ENCODE data around the gene DLG5.
A peak's percentile ranks its signal among the peaks of the same experiment; 100 is the strongest.

The DLG5 gene

DNA sequence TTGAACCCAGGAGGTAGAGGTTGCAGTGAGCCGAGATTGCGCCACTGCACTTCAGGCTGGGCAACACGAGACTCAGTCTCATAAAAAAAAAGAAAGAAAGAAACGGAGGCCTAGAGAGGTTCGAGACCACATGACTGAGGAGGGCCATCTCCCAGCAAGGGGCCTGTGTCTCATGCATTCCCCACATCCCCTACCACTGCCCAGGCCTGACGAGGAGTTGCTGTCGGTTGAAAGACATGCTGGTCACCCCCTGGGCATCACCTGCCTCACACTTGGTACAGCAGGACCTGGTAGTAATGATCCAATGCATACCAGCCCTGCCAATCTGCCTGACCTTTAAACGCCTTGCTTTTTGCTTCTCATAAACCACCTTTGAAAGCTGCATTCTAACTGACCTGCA is 85.9 kb downstream of the DLG5 start:
- DNase-seq = no peak

DNA sequence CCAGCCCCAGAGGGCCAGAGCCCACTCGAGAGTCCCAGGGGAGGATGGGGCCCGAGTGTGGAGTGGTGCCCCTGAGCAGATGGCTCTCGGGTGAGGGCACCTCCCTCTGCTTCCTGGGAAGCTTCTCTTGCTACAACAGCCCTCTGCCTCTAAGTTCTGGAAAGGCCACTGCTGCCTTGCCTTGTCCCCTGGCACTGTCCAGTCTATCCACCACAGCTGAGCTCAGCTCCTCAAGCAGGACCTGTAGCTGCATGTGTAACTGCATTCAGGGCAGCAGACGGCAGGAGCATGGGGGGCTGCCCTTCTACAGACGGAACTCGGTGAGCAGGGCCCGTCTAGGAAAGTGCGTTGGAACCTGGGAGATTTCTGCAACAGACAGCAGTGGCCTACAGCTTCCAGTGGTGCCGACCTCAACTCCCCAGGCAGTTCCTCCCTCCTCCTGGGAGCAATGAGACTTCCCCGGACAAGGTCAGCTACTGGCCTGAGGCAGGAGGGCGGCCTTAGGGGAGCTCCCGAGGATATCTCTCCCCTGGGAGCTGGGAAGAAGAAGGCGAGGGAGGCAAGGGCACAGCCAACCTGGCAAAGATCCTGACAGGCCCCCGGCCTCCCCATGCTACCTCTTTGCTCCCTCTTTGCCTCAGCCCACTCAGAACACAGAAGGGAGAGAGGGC is 88.5 kb downstream of the DLG5 start:
- DNase-seq = no peak

GRCh38 chr10:77837248-77837924 is 89.2 kb downstream of the DLG5 start:
- DNase-seq = no peak

- DNase-seq = peak; percentile 6
Measured at GRCh38 chr10:77836299-77836820, 90.2 kb downstream of the DLG5 start.

DNA sequence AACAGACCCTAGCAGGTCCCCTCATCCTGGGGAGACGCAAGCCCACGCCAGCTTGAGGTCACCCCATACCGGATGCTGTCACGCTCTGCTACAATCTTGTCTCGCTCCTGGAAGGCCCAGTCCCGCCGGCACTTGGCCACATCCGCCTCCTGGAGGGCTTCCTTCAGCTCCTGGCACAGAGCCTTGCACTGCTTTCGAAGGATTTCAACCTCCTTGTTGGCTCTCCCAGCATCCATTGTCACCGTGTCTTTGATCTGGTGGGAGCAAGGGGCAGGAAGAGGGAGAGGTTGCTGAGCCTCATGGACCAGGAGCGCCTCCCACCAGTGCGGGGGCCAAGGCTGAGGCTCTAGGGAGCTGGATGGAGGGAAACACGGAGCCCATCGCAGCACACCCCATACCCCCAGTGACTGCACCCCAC is 90.9 kb downstream of the DLG5 start:
- DNase-seq = no peak

DNA sequence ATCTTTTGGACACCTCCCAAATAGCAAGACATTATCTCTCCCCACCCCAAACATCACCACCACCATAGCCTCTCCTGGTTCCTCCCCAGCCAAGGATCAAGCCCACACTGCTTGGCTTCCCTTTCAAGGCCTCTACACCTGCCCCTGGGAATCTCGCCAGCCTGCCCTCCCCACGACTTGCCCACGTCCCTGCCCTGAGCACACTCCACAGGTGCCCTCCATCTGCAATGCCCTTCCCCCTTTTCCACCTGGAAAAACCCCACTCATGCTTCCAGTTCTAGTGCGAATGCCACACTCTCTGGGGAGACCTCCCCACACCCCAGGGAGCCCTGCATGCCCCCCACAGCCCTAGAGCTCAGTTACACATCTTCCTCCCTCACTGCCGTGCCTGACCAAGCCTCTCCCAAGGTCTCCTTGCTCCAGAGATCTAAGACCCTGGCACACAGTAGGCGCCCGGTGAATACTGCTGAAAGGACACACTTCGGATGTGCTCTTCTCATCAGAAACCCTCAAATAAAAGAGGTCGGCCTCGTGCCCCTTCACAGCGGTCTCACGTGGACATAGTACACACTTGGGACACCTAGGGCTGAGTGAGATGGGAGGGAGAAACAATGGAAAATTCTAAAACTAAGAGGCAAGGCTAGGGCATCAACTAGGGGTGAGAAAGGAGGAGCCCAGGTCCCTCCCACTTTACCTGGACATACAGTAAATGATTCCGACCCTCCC is 91.4 kb downstream of the DLG5 start:
- DNase-seq = no peak

DNA sequence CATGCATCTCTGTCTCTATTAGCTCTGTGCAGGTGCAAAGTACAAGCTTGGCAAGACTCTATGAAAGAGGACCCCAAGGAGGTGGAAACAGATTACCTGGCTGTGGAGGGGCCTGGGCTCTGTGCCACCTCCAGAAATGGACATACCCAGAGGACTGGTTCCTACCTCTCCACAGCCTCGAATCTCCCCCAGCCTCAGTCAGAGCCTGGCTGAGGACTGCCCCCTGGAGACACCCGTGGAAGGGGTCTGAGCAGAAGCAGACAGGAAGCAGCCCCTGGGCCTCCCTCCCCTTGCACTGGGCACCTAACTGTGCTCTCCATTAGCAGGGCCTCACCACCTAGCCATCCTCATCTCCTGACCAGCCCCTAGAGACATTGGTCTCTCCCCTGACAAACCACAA is 92.0 kb downstream of the DLG5 start:
- no peak for DNase-seq

DNA sequence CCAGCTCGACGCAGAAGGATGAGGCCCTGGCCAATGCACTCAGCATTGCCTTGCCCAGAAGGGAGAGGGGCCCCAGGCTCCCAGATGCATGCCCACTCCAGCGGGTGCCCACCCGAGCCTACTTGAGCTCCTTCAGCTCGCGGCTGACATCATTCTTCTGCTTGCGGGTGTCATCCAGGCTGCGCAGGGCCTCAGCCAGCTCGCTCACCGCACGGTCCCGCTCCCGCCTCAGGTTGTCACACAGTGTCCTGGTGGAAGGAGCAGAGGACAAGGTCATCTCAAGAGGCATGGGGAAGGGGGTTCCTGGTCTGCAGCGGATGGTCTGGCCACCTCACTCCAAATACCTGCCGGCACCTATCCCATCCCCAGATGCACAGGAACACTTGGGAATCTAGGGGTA is 92.8 kb downstream of the DLG5 start:
- no peak for DNase-seq

GRCh38 chr10:77833225-77833624 is 93.3 kb downstream of the DLG5 start:
- no peak for DNase-seq

DNA sequence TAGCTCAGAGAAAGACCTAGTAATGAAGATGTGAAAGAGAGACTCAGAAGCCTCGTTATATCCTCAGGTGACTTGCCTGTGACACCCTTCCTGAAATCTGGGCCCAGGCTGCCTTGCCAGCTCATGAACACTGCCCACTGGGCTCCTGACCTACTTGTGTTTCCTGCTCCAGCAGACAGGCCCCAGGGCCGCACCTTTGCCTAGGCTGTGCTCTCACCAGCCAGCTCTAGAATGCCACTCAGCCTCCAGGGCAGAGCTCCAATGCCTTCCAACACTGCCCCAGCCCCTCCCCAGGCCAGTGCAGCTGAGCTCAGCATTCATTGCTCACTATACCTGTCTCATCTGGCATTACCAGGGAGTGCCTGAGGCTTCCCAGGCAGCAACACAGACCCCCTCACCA is 94.3 kb downstream of the DLG5 start:
- no peak for DNase-seq

- no peak for DNase-seq
Measured at GRCh38 chr10:77829356-77829755, 97.2 kb downstream of the DLG5 start.

DNA sequence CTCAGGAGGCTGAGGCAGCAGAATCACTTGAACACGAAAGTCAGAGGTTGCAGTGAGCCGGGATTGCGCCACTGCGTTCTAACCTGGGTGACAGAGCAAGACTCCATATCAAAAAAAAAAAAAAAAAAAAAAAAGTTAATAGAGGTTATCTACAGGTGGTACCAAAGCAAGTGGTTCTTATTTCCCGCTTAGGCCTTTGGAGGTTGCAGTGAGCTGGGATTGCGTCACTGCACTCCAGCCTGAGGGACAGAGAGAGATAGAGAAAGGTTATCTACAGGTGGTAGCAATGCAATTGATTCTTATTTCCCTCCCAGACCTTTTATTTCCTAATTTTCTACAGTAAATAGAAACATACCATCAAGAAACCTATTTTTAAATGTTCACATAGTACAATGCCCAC is 98.2 kb downstream of the DLG5 start:
- no peak for DNase-seq

GRCh38 chr10:77827366-77827765 is 99.2 kb downstream of the DLG5 start:
- DNase-seq = no peak

- no peak for DNase-seq
Measured at GRCh38 chr10:77825965-77826364, 100.6 kb downstream of the DLG5 start.

DNA sequence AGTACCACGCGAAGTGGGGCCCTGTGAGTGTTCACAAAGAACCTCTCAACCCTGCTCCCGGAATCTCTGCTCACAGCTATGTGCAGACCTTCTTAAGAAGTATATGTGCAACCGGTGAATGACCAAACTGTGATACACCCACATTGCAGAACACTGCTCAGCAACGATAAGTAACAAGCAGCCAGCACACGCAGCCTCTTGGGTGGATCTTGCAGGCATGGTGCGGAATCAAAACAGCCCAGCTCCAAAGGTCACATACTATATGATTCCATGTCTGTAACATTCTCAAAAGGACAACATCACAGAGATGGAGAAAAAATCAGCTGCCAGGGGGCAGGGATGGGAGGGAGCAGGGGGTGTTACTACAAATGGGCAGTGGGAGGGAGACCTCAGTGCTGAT is 101.6 kb downstream of the DLG5 start:
- DNase-seq = no peak

- DNase-seq = no peak
Measured at GRCh38 chr10:77823811-77824542, 102.6 kb downstream of the DLG5 start.

- DNase-seq = no peak
Measured at GRCh38 chr10:77821551-77821950, 105.0 kb downstream of the DLG5 start.

DNA sequence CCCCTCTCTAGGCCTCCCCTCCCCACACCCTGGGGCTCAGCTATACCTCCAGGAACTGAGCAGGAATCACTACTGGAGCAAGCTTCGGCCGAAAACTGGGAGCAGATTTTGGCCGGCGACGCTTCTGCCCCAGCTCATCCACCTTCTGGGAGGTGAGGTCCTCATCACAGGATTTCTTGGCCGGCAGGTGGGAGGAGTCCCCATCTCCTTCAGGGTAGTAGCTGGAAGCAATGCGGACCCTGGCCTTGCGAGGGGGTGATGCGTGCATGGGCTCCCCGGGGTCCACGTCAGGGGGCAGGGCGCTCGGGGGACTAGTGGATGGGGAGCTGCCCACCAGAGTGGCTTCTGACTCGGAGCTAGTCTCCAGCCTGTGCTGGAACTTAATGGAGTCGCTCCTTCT is 105.5 kb downstream of the DLG5 start:
- DNase-seq = no peak

- no peak for DNase-seq
Measured at GRCh38 chr10:77820349-77820748, 106.2 kb downstream of the DLG5 start.

DNA sequence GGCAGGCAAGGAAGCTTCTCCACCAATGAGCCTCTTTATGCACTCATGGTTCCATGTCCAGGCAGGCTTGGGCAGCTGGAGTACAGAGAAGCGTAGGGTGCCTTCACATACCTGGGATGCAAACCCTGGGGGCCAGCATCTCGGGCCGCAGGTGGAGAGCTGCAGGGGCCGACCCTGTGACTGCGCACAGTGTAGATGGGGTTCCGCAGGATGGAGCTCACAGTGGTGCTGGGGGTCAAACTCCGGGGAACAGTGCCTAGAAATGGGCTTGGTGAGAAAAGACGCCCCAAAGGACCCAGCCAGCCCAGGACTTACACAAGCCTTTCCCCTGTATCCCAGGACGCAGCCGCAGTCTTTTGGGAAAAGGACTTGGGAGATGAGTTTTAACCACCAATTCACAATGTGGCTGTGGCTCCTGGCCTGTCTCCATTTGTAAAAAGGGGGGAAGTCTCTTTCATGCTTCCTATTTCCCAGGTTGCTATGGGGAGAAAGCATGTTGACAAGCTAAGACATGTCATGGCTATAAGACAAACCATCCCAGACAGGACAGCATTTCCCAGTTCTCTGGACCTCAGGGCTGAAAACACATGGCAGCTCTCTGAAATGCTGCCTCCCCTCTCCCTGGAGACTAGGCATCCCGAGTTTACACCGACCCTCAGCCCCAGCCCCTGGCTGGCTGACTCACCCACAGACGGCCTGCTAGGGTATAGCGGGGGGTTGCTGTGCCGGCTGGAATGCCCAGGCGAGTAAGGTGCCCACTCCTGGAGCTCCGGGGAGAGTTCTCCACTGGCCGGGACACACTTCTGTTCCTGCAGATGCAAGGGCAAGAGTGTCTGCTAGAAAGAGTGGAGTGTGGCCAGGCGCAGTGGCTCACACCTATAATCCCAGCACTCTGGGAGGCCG is 107.1 kb downstream of the DLG5 start:
- no peak for DNase-seq

- no peak for DNase-seq
Measured at GRCh38 chr10:77818378-77818777, 108.2 kb downstream of the DLG5 start.

- no peak for DNase-seq
Measured at GRCh38 chr10:77817541-77817940, 109.0 kb downstream of the DLG5 start.
